GM12873 (cell line): ENCODE data around the gene SHROOM4.

Experiments
- TF ChIP-seq, protein P1 (sequence below): IDR thresholded peaks from 2 replicates; pipeline ENCODE4 v1.5.1; 2012; ENCODE audit warnings: low read depth, mild to moderate bottlenecking, moderate library complexity, low read length, control low read depth; ENCODE audit not compliant: insufficient read depth; ENCODE audit errors: missing control alignments

The SHROOM4 gene

GRCh38 chrX:50712777-50713176, 101.2 kb downstream of the SHROOM4 start:
- TF ChIP-seq, protein P1, sequence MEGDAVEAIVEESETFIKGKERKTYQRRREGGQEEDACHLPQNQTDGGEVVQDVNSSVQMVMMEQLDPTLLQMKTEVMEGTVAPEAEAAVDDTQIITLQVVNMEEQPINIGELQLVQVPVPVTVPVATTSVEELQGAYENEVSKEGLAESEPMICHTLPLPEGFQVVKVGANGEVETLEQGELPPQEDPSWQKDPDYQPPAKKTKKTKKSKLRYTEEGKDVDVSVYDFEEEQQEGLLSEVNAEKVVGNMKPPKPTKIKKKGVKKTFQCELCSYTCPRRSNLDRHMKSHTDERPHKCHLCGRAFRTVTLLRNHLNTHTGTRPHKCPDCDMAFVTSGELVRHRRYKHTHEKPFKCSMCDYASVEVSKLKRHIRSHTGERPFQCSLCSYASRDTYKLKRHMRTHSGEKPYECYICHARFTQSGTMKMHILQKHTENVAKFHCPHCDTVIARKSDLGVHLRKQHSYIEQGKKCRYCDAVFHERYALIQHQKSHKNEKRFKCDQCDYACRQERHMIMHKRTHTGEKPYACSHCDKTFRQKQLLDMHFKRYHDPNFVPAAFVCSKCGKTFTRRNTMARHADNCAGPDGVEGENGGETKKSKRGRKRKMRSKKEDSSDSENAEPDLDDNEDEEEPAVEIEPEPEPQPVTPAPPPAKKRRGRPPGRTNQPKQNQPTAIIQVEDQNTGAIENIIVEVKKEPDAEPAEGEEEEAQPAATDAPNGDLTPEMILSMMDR: no peak

DNA sequence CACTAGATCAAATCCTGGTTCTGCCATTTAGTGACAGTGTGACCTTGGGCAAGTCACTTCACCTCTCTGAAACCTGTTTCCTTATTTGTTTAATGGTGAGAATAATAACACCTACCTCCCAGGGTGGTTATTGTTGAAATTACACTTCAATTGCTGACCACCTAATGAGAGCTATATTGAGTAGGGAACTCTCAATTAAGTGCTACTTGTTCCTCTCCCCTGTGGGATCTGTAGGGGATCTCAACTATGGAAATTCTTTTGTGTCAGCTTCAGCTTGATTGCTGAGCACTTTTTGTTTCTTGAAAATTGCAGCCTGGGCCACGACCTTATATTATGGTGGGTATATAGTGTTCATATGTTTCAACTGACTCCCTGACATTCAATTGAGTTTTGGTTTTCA, 102.1 kb downstream of the SHROOM4 start:
- TF ChIP-seq, protein P1: no peak

DNA sequence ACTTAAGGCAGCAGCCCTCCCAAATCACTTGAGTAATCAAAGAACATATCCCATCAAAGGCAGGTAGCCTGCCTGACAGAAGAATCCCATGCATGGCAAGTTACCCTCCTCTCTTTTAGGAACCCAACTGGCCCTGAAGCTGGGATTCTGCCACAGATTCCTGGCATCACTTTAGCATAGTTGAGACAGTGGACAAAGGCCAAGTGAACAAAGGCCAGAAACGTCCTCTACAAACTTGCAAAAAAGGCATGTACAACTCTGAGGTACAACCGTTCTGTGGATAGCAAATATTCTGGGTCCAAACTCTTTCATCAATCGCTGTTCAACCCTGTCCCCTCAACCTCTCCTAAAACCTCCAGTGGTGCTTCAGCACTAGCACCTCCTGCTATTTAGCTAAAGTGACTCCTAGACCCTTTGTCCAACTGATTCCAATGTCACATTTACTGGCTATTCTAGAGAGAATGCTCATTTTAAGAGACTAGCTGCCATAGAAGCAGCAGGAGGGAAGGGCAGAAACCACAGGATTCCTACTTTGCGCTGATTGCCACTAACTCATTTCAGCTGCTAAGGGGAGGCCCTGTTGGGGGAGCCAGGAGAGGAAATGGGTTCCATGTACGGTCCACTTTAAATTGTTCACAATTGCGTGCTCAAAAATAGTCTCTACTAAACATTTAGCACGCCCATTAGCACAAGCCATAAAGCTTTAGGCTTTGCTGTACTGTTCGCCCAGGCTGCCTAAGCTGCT, 105.9 kb downstream of the SHROOM4 start:
- TF ChIP-seq, protein P1: no peak

DNA sequence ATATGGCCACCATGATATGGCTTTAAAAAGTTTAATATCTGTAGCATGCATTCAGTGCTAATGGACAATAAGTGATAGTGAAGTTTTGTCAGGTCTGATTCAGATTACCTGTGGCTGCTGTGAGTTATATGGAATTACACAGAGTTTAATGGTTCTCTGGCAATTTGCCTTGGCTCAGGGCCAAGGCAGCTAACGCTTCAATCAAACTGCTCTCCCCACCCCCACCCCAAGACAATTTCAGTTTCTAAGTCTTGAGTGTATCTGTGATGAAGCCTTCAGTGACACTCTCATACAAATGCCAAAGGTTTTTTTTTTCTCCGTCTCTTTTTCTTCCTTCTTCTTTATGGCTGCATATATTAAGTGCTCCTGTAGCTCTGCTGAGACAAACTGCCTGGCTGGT, 106.6 kb downstream of the SHROOM4 start:
- TF ChIP-seq, protein P1: no peak

- TF ChIP-seq, protein P1: no peak
Measured at GRCh38 chrX:50705042-50705441, 109.0 kb downstream of the SHROOM4 start.

DNA sequence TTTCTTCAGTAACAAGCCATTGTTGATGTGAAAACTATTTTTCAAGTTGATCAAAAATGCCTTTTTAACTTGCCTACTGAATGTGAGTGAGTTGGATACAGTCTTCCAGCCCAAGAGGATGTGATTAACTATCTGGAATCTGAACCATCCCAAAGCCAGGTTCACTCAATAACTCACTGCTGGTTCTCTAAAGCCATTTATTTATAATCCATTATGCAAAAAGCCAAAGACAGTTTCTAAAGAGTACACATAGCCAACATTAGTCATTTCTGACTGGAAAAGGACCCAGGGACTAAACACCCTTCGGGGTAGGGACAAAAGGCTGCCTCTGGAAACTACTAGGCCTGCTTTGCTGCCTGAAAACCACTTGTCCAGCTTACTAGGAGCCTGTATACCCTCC, 109.6 kb downstream of the SHROOM4 start:
- TF ChIP-seq, protein P1: no peak

GRCh38 chrX:50700921-50701320, 113.1 kb downstream of the SHROOM4 start:
- TF ChIP-seq, protein P1: no peak
